Limb (tissue), 2 donors: ENCODE data around the gene MRPL53.
"Not testable (repeated sequence)": the region's sequence is repeated elsewhere in the genome, so short reads cannot be mapped to it uniquely, and the experiment has no call there.

Source experiments
- DNase-seq, 2 donors: peaks; one replicate each; pipeline ENCODE4 v3.0.0-alpha.2; 2016; ENCODE audit errors: extremely low spot score in 2 of 2

The MRPL53 gene

DNA sequence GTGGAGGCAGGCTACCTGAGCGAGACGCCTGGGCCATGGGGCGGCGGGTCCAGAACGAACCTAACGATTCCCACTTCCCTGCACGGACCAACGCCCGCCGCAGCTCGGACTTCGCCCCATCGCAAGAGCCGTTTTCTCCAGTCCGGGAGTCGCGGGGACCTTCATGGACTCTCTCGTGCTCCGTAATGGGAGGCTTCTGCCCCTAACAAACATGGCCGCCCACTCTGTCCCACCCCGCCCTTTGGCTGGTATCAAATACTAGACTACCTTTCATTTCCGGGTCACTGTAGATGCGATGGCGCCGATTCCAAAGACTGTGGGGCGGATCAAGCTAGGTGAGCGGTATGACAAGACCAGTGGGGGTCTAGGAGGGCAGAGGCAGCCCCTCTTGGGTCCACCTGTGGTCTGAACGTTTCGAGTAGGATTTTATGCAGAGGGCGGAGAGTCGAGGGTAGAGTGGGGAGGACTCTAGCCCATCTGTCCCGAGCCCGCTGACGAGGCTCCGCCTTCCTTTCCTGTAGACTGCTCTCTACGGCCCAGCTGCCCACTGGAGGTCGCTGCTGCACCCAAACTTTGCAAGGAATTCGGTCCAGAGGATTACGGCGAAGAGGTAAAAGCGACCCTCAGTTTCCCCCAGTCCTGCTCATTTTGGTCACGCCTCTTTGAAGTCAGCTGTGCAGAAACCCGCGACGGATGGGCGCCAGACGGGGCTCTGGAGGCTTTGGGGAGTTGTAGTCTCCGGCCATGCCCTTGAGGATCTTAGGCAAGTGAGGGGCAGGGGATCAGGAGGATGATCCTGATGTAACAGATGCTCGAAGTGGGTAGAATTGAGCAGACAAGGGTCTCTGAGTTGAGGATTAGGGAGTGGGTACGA lies 10.6 kb upstream of the MRPL53 start, which contains the start of the genes CCDC142 and TTC31:
Gene CCDC142 (minus strand): TSS at position 198 of the 874 bp plus-strand sequence. CDS start 161 bp downstream, at position 37.
Gene TTC31 (plus strand): TSS at position 281 of the 874 bp plus-strand sequence. CDS start 15 bp downstream, at position 296.
- peak; percentile 95 to 98 for DNase-seq

DNA sequence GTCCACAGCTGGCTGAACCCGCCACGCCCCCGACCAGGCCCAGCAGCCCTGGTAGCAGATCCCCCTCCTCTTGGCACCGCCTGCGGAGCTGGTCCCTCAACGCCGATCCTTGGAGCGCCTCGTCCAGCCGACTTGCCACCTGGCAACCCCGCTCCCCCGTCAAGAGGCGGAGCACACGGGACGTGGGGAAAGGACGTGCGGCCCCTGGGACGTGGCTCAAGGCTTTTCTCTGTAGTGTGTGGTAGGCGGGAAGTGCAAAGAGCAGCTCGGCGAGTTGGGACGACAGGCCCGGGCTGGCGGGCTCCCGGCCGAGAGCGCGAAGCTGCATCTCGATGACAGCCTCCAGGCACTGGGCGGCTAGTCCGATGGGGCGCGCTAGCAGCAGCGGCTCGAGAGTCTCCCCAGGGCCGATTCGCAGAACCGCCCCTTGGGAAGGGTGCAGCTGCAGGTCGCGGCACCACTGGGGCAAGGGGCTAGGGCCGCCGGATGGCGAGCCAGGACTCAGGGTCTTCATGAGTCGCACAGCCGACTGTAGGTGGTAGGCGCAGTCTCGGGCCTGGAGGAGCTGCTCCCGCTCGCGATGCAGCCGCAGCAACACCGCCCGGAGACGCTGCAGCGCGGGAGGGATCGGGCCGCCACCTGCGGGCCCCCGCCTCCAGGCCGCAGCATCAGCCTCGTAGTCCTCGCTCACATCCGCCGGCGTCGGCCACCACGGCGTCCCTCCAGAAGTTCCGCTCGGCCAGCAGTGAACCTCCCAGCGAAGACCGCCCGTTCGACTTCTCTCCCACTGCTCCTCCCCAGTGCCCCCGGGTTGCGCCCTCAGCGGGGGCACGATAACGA lies 9.7 kb upstream of the MRPL53 start:
- peak in 1 of 2 donors; percentile 58 for DNase-seq

DNA sequence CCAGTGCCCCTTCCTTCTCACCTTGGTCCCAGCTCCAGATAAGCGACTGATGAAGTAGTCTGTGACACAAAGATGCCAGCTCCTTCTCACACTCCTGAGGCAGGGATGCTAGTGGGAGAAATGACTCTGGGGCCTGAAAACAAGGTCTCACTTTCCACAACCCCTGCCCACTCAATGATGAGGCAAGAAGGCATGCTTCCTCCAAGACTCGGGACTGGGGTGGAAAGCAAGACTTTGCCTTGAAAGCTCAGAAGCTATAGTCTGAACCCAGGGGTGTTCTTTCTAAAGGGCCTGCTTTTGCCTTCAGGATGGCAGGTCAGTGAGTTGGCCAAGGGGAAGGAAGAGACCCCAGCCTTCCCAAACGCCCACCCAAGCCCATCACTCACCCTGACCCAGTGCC lies 9.0 kb upstream of the MRPL53 start:
- DNase-seq = no peak

DNA sequence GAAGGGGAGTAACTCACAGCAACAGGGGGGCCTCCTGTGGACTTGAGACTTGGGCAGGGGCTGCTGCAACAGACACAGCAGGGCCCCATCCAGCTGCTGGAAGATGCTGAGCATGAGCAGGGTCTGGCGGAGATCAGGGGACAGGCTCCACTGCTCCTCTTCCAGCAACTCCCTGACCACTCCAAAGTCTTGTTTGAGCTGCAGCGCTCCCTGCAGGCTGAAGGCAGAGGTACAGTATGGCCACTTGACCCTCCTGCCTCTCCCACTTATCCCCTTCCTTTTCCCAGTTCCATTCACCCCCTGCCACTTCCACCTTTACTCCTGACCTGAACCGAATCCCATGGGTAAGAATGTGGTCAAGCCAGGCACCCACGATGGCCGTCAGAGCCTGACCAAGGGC lies 2.4 kb upstream of the MRPL53 start:
- DNase-seq = no peak

DNA sequence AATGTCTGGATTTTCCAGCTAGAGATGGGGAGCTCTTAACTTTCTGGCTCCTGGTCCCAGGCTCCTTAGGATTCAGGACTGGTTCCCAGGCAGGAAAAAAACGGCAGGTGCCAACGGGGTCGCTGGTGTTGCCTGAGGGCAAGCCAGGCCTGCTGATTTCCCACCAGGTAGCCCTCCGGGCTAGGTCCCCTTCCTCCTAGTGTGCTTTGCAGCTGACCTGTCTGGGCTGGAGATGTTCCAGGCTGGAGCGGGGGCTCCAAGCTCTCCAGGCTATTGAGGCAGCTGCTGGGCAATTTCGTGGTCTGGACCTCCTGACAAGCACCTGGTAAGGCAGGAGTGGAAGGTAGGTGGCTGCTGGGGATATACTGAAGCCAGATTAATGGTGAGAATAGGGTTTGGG lies 2.0 kb upstream of the MRPL53 start:
- DNase-seq = no peak

DNA sequence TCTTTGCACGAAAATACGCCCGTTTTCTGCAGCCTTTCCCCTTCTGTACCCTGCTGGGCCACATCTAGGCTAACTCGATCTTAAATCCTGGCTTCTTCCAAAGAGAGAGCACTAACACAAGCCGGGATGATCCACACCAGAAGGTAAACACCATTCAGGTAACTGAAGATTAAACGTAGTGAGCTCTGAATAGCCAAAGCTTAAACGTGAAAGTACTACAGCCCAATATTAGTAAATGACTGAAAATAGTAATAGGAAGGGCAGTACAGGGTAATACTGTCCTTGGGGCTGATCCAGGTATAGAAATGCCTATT lies 422 bp upstream of the MRPL53 start:
- no peak for DNase-seq

DNA sequence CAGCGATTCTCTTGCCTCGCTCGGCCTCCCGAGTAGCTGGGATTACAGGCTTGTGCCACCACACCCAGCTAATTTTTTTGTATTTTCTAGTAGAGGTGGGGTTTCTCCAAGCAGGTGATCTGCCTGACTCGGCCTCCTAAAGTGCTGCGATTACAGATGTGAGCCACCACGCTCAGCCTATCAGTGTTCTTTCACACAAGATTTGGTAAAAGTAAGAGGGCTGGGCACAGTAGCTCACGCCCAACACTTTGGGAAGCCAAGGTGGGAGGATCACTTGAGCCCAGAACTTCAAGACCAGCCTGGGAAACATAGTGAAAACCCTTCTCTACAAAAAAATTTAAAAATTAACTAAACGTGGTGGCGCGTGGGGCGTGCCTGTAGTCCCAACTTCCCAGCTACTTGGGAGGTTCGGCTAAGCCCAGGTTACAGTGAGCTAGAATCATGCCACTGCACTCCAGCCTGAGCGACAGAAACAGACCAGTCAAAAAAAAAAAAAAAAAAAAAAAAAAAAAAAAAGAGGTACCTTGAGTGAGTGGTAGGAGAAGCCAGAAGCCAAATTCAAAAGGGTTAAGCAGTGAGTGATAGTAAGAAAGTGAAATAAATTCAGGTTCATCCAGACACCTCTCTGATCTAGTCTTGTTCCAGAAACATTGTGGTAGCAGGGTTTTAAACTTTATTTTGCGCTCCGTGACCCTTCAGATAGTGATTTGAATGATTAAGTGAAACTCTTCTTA lies 981 bp downstream of the MRPL53 start:
- no peak for DNase-seq

DNA sequence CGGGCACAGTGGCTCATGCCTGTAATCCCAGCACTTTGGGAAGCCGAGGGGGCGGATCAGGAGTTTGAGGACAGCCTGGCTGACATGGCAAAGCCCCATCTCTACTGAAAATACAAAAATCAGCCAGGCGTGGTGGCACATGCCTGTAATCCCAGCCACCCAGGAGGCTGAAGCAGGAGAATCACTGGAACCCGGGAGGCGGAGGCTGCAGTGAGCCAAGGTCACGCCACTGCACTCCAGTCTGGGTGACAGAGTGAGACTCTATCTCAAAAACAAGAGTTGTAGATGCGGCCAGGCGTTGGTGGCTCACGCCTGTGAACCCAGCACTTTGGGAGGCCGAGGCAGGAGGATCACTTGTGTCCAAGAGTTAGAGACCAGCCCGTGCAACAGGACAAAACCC lies 1.7 kb downstream of the MRPL53 start:
- not testable (repeated sequence) for DNase-seq

DNA sequence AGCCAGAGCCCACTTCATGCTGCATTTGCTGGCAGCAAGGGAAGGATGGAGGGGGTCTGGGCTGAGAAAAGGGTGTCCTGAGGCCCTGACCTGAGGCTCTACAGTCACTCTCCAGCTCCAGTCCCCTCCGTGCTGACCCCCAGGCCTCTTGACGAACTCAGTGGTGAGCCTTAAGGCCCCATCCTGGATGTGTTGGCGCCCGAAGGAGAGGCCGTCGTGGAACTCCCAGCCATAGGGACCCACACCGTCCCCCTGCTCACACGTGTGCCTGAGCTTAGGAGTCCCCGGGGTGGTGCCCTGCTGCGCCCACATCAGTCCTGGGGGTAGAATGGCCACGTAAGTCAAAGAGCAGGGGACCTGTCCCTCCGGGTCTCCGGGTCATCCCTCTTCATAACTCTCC lies 8.1 kb downstream of the MRPL53 start:
- no peak for DNase-seq

DNA sequence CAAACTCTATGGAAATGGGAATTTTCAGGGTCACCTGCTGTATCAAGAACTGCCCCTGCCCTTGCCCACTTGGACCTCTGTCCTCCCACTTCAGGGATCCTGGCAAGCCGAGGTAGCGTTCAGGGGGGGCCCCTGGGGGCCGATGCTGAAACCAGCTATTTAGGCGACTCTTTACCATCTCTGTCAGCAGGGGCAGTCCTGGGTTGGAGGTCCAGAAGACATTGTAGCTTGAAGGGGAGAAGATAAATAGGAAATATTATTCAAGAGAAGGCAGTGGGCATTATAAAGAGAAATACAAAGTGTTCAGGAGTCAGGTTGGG lies 9.7 kb downstream of the MRPL53 start:
- DNase-seq = no peak

DNA sequence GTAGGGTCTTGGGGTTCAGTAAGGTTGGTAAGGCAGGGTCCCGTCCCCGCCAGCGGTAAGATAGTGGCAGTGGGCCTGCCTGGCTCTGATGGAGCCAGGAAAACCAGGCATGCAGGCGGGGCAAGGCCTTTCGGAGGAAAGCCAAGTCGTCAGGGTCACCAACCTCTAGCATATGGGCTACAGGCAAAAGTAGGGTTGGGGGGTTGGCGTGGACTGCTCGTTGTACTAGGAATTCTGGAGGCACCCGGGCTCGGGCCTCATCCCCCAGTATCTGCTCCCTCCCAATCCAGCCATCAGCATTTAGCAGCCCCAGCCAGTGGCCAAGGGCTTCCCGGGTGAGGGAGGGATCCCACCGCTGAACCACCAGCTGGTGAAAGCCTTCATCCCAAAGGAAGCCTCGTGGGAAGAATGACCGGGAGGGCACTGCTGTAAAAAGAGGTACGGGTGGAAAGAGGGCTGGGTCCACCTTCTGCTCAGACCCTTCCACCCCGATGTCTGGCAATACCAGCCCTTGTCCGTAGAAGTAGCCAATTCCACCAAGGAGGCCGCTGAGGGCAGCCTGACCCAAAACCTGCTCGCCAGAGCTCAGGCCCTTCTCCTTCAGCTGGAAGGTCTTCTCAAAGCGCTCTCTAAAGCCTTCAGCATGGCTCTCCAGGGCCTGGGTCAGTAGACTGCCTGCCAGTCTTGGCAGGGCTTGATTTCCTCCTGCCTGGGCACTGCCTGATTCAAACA lies 10.3 kb downstream of the MRPL53 start:
- no peak for DNase-seq

DNA sequence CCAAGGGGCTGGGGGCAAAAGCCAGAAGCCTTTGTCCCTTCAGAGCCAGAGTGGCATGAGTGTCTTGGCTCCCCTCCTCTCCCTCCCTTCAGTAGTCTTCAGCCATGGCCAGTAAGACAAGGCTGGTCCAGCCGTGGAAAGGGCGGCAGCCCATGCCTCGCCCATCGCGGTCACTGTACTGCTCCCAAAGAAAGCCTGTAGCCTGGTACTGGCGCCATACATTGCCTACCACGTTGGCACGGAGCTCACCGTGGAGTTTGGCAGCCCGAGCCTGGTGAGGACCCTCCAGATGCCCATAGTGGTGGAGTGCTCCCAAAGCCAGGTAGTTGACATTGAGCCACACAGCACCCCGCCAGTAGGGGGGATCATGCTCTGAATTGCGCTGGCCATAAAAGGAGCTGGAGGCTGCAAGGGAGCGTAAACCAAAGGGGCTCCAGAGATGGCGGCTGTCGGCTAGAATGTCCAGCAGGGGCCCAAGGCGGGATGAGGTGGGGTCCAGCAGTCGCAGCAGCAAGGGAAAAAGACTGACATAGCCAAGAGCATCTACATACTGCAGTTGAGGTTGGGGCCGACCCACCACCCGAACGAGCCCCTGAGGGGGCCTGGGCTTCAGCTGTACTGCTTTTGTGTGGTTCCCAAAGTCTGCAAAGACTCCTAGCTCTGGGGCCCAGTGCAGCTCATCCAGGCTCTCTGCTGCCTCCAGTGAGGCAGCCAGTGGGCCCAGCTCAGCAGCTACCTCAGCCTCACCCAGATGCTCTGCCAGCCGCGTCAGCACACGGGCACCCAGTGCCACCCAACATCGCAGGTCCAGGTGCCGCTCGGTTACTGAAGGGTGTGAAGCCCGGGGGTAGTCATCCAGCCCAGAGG lies 11.1 kb downstream of the MRPL53 start:
- DNase-seq = no peak

DNA sequence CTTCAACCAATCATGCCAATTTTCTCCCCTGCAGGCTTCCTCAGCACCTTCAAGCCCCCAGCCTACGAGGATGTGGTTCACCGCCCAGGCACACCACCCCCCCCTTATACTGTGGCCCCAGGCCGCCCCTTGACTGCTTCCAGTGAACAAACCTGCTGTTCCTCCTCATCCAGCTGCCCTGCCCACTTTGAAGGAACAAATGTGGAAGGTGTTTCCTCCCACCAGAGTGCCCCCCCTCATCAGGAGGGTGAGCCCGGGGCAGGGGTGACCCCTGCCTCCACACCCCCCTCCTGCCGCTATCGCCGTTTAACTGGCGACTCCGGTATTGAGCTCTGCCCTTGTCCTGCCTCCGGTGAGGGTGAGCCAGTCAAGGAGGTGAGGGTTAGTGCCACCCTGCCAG lies 12.3 kb downstream of the MRPL53 start:
- DNase-seq = not testable (repeated sequence)

DNA sequence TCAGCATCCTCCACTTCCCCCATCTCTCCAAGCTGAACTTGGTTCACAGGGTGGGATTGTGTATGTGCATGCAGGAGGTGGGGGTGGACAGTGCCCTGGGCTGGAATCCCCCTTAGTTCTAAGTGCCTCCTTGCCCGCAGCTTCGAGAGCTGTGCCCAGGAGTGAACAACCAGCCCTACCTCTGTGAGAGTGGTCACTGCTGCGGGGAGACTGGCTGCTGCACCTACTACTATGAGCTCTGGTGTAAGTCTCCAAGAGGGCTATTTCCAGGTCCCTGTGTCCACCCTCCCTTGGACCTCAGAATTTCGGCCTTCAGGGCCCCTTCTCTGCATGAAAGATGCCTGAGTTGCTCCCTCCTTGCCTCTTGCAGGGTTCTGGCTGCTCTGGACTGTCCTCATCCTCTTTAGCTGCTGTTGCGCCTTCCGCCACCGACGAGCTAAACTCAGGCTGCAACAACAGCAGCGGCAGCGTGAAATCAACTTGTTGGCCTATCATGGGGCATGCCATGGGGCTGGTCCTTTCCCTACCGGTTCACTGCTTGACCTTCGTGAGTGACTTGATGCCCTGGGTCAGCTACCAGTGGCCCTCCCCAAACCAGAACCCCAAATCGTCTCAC lies 12.9 kb downstream of the MRPL53 start:
- DNase-seq = not testable (repeated sequence)

DNA sequence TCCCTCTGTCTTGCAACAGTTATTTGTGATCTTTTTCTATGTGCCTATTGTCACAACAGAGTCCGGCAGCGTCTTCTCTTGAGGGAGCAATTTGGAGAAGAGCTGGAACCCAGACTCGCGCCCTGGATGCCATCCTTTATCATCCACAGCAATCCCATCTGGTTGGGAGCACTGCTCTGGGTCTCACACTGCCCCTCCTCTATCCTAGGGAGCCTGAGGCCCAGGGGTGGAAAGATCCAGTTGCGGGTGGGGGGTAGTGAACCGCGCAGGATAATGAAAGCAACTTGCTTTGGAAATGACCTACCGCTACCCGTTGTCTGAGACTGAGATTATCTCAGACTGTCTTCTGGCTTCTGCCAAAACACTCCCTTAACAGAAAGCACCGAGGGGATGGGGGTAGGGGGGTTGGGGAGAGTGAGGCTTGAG lies 13.5 kb downstream of the MRPL53 start:
- DNase-seq = no peak

DNA sequence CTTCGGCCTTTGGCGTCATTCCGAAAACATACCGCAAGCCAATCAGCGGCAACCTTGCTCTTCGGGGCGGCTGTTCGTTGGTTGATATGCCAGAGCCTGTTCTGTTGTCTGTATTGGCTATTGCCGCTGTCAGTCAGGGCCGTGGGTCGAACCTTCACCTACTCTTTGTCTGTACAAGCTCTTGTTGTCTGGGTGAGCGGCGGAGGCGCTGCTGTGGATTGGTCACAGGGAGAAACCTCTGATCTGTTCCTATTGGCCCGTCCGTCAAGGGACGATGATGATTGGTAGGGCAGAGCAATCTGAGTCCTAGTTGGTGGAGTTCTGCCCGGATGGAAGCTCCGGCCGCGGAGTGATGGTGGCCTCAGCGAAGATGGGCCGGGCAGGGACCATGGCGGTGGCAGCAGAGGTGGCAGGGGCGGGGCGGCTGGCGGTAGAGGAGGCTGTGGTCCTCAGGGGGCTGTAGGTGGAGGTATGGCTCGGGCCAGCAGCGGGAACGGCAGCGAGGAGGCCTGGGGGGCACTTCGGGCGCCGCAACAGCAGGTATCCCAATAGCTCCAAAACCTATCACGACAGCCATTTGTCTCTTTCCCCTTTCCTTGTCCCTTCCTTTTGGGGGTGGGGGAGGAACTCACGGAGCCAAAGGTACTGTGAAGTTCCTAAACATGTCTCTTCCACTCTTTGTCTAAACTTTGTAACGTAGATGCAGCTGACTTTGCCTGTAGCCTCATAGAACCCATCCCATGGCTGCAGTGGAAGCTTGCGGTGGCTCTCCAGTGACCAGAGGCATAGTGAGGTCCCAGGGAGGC lies 14.1 kb downstream of the MRPL53 start, which contains the start of gene WBP1:
Gene WBP1 (plus strand): TSS at position 307 of the 806 bp plus-strand sequence. CDS start 165 bp downstream, at position 472.
- DNase-seq = peak; percentile 99 to 100

DNA sequence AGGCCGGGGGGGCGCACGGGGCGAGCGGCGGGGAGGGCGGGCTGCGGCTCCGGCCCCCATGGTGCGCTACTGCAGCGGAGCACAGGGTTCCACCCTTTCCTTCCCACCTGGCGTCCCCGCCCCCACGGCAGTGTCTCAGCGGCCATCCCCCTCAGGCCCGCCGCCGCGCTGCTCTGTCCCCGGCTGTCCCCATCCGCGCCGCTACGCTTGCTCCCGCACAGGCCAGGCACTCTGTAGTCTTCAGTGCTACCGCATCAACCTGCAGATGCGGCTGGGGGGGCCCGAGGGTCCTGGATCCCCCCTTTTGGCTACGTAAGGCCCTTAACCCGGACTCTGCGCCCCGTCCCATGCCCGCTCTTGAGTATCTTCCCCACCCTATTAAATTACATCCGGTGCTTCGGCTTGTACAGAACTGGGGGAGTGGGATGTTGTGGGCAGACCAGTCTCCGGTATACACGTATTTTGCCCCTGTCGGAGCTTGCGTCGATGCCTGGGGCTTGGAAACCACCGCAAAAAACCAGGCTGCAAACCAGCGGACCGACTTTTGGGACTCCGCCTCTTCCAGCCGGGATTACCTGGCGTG lies 14.8 kb downstream of the MRPL53 start:
- peak; percentile 65 to 87 for DNase-seq

DNA sequence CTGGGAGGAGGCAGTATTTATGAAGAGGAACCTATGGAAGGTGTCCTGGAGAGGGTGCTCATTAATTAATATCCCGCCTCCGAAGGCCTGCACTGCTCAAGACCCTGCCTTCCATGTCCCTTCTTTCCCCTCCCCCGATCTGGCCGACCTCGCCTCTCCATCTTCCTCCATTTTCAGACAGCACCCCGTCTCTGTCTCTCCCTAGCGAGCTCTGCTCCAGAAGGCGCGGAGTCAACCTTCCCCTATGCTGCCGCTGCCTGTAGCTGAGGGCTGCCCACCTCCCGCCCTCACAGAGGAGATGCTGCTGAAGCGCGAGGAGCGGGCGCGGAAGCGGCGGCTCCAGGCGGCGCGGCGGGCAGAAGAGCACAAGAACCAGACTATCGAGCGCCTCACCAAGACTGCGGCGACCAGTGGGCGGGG lies 15.3 kb downstream of the MRPL53 start:
- DNase-seq = no peak
